Heart right ventricle (tissue), 16 donors: ENCODE results near the gene TRRAP. TPM values are rescaled to one million over a fixed set of nuclear protein-coding genes. Genes with fewer than 3 reads are reported as not detected.
"Not testable (repeated sequence)": the region's sequence is repeated elsewhere in the genome, so short reads cannot be mapped to it uniquely, and the experiment has no call there.

Experiments
- ATAC-seq, 8 donors: fragments of 200-7000 bp; cut with Tn5 transposase; one replicate each; pipeline ENCODE4 v1.9.1; 2020; ENCODE audit warnings: mild to moderate bottlenecking in 8 of 8, moderate library complexity in 8 of 8, moderate number of reproducible peaks in 1 of 8
- DNase-seq, 2 donors: peaks; one replicate each; pipeline ENCODE4 v3.0.0-alpha.2; 2020
- H3K27ac ChIP-seq, 10 donors: fragments of 200-600 bp; sonication (generic) in 2 of 10; one replicate each; pipeline versions ENCODE4 v1.5.0 to v1.8.0; 2020 to 2022; ENCODE audit warnings: mild to moderate bottlenecking in 3 of 10
- H3K27me3 ChIP-seq, 7 donors: fragments of 200-600 bp; one replicate each; pipeline ENCODE4 v1.8.0; 2021 to 2022; ENCODE audit warnings: mild to moderate bottlenecking in 2 of 7
- H3K36me3 ChIP-seq, 9 donors: fragments of 200-600 bp; sonication (generic) in 1 of 9; one replicate each; pipeline versions ENCODE4 v1.5.0 to v1.8.0; 2020 to 2022; ENCODE audit warnings: mild to moderate bottlenecking in 2 of 9
- H3K4me1 ChIP-seq, 9 donors: fragments of 200-600 bp; sonication (generic) in 1 of 9; one replicate each; pipeline versions ENCODE4 v1.5.0 to v1.8.0; 2020 to 2022; ENCODE audit warnings: mild to moderate bottlenecking in 4 of 9
- H3K4me3 ChIP-seq, 10 donors: fragments of 200-600 bp; sonication (generic) in 2 of 10; one replicate each; pipeline versions ENCODE4 v1.5.0 to v1.8.0; 2020 to 2022; ENCODE audit warnings: mild to moderate bottlenecking in 7 of 10, moderate library complexity in 2 of 10
- H3K9me3 ChIP-seq, 11 donors: fragments of 200-600 bp in 10 of 11; sonication (generic) in 2 of 11; one replicate each; pipeline versions ENCODE4 v1.5.0 to v1.8.0; 2013 to 2022; ENCODE audit warnings: mild to moderate bottlenecking in 2 of 11, control low read depth in 1 of 11, moderate library complexity in 1 of 11
- WGBS, 2 donors: extraction: QIAGEN DNeasy Blood & Tissue Kit; methylation state at CpG; one replicate each; pipeline ENCODE4 v1.1.7; 2013; ENCODE audit warnings: inconsistent platforms in 1 of 2; 5-methylcytosine and 5-hydroxymethylcytosine counted together
- intact Hi-C, 10 donors: fragments of 100-400 bp; cut with DNase I; formaldehyde crosslinking; loops; one replicate each; pipeline versions ENCODE4 v1.11.1 to v1.14.2; 2022
- polyA plus RNA-seq, 2 donors: library from polyadenylated mRNA; stranded (reverse); fragments of 200-250 nt; gene quantifications; one replicate each; pipeline ENCODE4 v1.2.3, GENCODE V29; 2013
- total RNA-seq, 10 donors: library from RNA; stranded (reverse); fragmentation: NEBNext Ultra II Directional in 3 of 10; extraction: Animal tissue kit (Norgen Biotek cat#: 25700) in 3 of 10; gene quantifications; one replicate each; pipeline versions ENCODE4 v1.2.1 to v1.2.4, GENCODE V29; 2021 to 2023
- TF ChIP-seq, protein P1 (sequence below), 9 donors: fragments of 200-600 bp; sonication (generic) in 2 of 9; IDR thresholded peaks; one replicate each; pipeline versions ENCODE4 v1.5.0 to v1.8.0; 2021 to 2022; ENCODE audit warnings: antibody characterized with exemption in 9 of 9, mild to moderate bottlenecking in 5 of 9, moderate library complexity in 1 of 9
- donor health status: Arrhythmogenic right ventricular cardiomyopathy.
- donor health status: ischemic (EF 13 %, LVEDD 7.1; RV severe dilation, severe dysfunction).
- donor health status: healthy with polysubstance abuse.
- donor health status: DM: no; HTN: yes; CAD: no.
- donor health status: DM: no; HTN: no; CAD: no.
- donor health status: ischemic (EF 25% LVEDD 6.9; RV normal size, moderate dysfunction).
- donor health status: ischemic (EF 25% LVEDD 5.7; RV mildly dilated, moderate dysfunction).
- donor health status: healthy.
- donor health status: DM: yes; HTN: yes; CAD: no.
- donor health status: Ischemic cardiomyopathy.
- donor health status: ischemic (EF 35%, LVEDD 5.7; RV mildly dilated, moderate dysfunction).
- donor health status: nonischemic (EF 11% LVEDD 7.7; RV severe dilation, severe dysfunction).
- donor health status: DM: yes; HTN: yes; CAD: no.
- donor health status: PGD.
- donor health status: ischemic (EF 29% LVEDD 5.4; RV normal size, mild dysfunction).
- donor health status: nonischemic (EF 23%, LVEDD 6.1; RV moderate dilation, normal function).

TRRAP gene
- total and polyA plus RNA-seq, 12 donors = 4.8 to 25.1 (median 21.3) TPM

DNA sequence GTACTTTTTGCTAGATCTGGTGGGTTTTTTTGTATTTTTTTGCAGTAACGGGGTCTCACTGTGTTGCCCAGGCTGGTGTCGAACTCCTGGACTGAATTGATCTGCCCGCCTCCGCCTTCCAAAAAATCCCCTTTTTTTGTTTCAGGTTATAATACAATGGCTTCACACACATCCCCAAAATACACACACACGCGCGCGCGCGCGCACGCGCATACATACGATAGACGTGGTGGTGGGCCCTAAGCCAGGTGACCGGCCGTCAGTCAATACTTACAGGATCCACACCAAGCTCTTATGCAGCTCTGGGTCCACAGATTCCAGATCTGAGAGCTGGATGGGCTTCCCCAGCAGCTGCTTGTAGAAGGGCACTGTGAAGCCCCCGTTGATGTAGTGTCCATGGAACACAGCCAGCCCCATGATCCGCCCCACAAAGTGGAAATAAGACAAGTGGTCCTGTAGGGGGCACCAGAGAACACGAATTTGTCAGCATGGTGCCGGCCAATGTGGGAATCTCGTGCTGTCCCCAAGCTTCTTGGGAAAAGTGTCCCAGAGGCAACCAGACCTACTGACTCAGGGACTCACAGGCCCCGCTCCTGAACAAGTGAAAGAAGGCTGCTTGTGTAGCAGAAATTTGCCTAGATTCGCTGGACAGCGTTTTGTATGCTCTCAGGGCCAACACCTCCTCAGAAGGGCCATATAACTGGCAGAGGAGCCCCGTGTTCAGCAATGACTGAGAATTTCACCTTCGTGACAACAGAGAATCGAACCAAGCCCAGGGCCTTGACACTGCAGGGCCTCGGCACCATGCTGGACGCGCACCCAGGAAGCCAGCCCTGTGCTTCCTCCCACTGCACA is 162.0 kb downstream of the TRRAP start:
- Histone ChIP-seq H3K36me3 (peaks cover 0 to 100% (median 65%) of the 10 kb centered on the region in 9 donors), H3K9me3 (no peaks in the 10 kb centered on the region), H3K27ac (peak overlapping the region in 6 of 10 donors; percentile 27 to 67 (median 49)), H3K4me3 (no peak overlapping the region), H3K27me3 (no peaks in the 10 kb centered on the region), H3K4me1 (peaks cover 0 to 42% (median 9%) of the 10 kb centered on the region in 9 donors)
- 68 to 71% methylated on average over 31 of the region's 31 CpGs for WGBS, 2 donors
- TF ChIP-seq, protein P1, sequence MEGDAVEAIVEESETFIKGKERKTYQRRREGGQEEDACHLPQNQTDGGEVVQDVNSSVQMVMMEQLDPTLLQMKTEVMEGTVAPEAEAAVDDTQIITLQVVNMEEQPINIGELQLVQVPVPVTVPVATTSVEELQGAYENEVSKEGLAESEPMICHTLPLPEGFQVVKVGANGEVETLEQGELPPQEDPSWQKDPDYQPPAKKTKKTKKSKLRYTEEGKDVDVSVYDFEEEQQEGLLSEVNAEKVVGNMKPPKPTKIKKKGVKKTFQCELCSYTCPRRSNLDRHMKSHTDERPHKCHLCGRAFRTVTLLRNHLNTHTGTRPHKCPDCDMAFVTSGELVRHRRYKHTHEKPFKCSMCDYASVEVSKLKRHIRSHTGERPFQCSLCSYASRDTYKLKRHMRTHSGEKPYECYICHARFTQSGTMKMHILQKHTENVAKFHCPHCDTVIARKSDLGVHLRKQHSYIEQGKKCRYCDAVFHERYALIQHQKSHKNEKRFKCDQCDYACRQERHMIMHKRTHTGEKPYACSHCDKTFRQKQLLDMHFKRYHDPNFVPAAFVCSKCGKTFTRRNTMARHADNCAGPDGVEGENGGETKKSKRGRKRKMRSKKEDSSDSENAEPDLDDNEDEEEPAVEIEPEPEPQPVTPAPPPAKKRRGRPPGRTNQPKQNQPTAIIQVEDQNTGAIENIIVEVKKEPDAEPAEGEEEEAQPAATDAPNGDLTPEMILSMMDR (IDR thresholded peaks at IDR 0.05) = peak; percentile 61 to 85 (median 77)
- DNase-seq (peak; percentile 64 to 91), ATAC-seq (peak; percentile 76 to 91 (median 85))
- intact Hi-C loops = loop anchor here (1.0 to 10.0 kb wide), 6 partner anchors 102 to 374 kb away; partner anchors contain the start of gene SMURF1 (in 8 of the 10)

DNA sequence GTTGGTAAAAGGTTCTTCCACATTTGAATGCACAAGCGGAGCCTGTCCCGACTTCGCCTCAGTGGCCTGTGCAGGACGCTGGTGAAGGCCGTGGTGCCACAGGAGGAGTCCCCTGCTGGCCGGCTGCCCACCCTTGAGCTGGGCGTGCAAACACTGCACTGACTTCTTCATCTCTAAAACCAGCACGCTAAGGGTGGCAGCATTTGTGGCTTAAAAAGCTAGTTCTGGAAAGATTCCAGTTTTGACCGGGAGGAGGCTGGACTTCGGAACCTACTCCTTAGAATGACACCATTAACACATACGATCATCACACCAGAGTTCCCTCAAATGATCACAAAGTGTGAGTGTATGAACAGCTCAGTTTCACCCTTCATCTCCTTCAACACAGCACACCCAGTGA is 163.2 kb downstream of the TRRAP start:
- WGBS, 2 donors = 76 to 78% methylated on average over 11 of the region's 11 CpGs

DNA sequence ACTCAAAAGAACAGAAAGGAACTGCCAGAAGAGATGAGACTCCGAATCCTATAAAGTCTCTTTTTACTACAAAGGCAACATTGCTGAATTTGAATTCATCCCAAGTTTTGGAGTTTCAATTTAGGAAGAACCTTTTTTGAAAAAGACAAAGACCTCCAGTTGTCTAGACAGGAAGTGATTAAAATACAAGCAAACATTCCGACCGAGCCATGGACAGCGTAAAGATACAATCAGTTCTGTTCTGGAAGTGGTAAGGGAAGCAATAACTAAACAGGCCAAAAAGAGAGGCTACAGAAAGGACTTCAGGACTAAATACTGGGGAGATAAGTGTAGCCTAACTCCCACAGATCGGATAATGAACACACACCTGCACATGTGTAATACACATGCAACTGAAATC is 164.6 kb downstream of the TRRAP start:
- intact Hi-C loops = loop anchor here in 9 of 10 donors (5.0 to 10.0 kb wide), 4 partner anchors 99 to 372 kb away; partner anchors contain the start of gene SMURF1 (in 8 of the 9)
- H3K4me1 ChIP-seq = peaks cover 0 to 33% (median 9%) of the 10 kb centered on the region in 9 donors
- peak overlapping the region in 3 of 10 donors; percentile 2 to 44 (median 32) for H3K27ac ChIP-seq
- TF ChIP-seq, protein P1 (IDR thresholded peaks at IDR 0.05) = no peak
- ATAC-seq (no peak), DNase-seq (no peak)
- H3K4me3 ChIP-seq = no peak overlapping the region
- WGBS, 2 donors = 54 to 58% methylated on average over 5 of the region's 5 CpGs
- H3K9me3 ChIP-seq = no peaks in the 10 kb centered on the region
- H3K27me3 ChIP-seq = no peaks in the 10 kb centered on the region
- H3K36me3 ChIP-seq = peaks cover 0 to 100% (median 64%) of the 10 kb centered on the region in 9 donors

More for the DNA sequence above, 163.2 kb downstream of the TRRAP start:
- peaks cover 0 to 40% (median 9%) of the 10 kb centered on the region in 9 donors for H3K4me1 ChIP-seq
- H3K27ac ChIP-seq = no peak overlapping the region
- TF ChIP-seq, protein P1 (IDR thresholded peaks at IDR 0.05) = no peak
- no peaks in the 10 kb centered on the region for H3K27me3 ChIP-seq
- no peak for DNase-seq
- intact Hi-C loops = loop anchor here (2.0 to 10.0 kb wide), 5 partner anchors 101 to 373 kb away; partner anchors contain the start of gene SMURF1 (in 8 of the 10)
- no peak overlapping the region for H3K4me3 ChIP-seq
- no peaks in the 10 kb centered on the region for H3K9me3 ChIP-seq
- no peak for ATAC-seq
- peaks cover 0 to 100% (median 62%) of the 10 kb centered on the region in 9 donors for H3K36me3 ChIP-seq

DNA sequence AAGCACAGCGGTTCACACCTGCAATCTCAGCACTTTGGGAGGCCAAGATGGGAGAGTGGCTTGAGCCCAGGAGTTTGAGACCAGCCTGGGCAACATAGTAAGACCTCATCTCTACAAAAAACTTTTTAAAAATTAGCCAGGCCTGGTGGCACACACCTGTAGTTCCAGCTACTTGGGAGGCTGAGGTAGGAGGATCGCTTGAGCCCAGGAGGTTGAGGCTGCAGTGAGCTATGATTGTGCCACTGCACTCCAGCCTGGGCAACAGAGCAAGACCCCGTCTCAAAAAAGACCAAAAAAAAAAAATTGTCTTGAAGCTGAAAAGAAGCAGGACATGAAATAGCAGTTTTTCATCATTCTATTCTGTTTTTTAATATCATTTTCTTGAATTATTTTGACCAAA is 166.5 kb downstream of the TRRAP start:
- H3K36me3 ChIP-seq = peaks cover 0 to 100% (median 66%) of the 10 kb centered on the region in 9 donors
- not testable (repeated sequence) for ATAC-seq, H3K27ac ChIP-seq, DNase-seq, H3K27me3 ChIP-seq, H3K4me3 ChIP-seq, H3K9me3 ChIP-seq
- WGBS, 2 donors = 94 to 95% methylated on average over 3 of the region's 3 CpGs
- H3K4me1 ChIP-seq = peaks cover 0 to 33% (median 9%) of the 10 kb centered on the region in 9 donors
- intact Hi-C loops = loop anchor here in 9 of 10 donors (5.0 to 10.0 kb wide), 4 partner anchors 97 to 370 kb away; partner anchors contain the start of gene SMURF1 (in 8 of the 9)

DNA sequence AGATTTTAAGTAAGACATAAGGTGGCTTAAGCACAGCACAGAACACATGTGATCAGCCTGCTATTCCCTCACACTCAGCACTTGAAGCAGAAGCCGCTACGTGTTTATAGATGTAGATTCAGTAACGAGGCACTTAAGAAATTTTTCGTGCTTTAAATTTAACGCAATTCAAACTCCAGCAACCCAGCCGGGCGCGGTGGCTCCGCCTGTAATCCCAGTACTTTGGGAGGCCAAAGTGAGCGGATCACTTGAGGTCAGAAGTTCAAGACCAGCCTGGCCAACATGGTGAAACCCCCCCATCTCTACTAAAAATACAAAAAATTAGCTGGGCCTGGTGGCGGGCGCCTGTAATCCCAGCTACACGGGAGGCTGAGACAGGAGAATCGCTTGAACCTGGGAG is 167.9 kb downstream of the TRRAP start:
- H3K9me3 ChIP-seq, ATAC-seq, H3K27me3 ChIP-seq, H3K4me3 ChIP-seq, DNase-seq, H3K27ac ChIP-seq: not testable (repeated sequence)
- 89% methylated on average over 14 of the region's 14 CpGs for WGBS, 2 donors
- Histone ChIP-seq H3K4me1 (peaks cover 0 to 20% (median 2%) of the 10 kb centered on the region in 9 donors), H3K36me3 (peaks cover 0 to 100% (median 63%) of the 10 kb centered on the region in 9 donors)
- intact Hi-C loops = loop anchor here in 4 of 10 donors (10.0 kb wide), 3 partner anchors 99 to 369 kb away; partner anchors contain the start of gene SMURF1 (in 2 of the 4)
